ENCODE data around the gene ITGAX.

Gene ITGAX

GRCh38 chr16:31350275-31351005, 4.5 kb upstream of the ITGAX start:
- no peak for DNase-seq

GRCh38 chr16:31351246-31351941, 3.6 kb upstream of the ITGAX start:
- DNase-seq = no peak

GRCh38 chr16:31351942-31352325, 3.0 kb upstream of the ITGAX start:
- DNase-seq = no peak

GRCh38 chr16:31352376-31353115, 2.4 kb upstream of the ITGAX start:
- DNase-seq = no peak

GRCh38 chr16:31355431-31356100, 590 bp downstream of the ITGAX start:
- DNase-seq = no peak

DNA sequence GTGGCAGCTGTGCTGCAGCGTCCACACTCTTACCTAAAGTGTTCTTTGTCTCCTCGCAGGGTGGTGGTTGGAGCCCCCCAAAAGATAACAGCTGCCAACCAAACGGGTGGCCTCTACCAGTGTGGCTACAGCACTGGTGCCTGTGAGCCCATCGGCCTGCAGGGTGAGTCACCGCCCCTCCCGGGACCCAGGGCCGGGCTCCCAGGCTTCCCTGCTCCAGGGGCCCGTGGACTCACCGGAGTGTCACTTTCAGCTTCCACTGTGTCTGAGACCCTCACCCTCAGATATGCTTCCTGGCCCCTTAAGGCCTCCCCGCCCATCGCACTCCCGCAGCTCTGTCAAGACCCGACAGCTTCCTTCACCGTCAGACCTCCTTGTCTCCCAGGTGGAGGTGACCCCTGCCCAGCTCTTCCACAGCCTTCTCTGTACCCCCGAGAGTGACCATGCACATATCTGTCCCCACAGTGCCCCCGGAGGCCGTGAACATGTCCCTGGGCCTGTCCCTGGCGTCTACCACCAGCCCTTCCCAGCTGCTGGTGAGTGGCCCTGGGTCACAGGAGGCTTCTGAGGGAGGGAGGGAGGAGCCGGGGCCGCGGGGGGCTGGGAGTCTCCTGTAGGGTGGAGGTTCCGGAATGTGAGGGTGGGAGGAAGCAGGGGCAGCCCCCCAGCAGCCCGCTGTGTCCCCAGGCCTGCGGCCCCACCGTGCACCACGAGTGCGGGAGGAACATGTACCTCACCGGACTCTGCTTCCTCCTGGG, 1.8 kb downstream of the ITGAX start:
- DNase-seq = no peak

DNA sequence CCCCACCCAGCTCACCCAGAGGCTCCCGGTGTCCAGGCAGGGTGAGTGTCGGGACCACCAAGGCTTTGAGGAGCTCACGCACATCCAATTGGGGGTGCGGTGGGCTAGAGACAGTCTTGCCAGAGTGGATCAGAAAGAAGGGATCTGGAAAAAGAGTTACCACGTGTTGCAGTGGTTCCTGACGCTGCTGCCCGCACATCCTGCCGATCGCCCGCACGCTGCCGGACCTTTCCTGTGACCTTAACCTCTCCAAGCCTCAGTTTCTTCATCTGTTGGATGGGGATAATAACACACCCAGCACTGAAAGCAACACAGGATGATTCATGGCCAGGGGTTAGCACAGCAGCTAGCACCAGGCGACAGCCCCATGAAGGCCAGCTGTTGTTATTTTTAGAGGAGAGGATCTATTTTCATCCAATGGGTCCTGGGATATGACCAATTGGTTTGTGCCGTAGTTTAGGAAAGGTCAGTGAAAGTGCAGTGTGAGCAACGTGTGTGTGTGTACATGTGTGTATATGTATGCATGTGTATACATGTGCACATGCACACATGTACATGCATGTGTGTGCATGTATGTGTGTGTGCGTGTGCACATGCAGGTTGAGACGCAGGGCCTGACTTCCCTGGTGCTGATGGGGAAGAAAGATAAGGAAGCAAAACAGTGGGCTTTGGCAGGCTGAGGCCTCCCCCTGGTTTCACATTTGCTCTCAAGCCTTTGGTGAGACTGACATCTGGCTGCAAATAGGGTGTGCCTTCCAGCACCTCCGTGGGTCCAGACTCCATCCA, 2.5 kb downstream of the ITGAX start:
- DNase-seq = no peak

- no peak for DNase-seq
These were observed 5.3 kb downstream of the ITGAX start for GRCh38 chr16:31360251-31360650.

GRCh38 chr16:31361201-31362110, 6.5 kb downstream of the ITGAX start:
- DNase-seq = no peak

DNA sequence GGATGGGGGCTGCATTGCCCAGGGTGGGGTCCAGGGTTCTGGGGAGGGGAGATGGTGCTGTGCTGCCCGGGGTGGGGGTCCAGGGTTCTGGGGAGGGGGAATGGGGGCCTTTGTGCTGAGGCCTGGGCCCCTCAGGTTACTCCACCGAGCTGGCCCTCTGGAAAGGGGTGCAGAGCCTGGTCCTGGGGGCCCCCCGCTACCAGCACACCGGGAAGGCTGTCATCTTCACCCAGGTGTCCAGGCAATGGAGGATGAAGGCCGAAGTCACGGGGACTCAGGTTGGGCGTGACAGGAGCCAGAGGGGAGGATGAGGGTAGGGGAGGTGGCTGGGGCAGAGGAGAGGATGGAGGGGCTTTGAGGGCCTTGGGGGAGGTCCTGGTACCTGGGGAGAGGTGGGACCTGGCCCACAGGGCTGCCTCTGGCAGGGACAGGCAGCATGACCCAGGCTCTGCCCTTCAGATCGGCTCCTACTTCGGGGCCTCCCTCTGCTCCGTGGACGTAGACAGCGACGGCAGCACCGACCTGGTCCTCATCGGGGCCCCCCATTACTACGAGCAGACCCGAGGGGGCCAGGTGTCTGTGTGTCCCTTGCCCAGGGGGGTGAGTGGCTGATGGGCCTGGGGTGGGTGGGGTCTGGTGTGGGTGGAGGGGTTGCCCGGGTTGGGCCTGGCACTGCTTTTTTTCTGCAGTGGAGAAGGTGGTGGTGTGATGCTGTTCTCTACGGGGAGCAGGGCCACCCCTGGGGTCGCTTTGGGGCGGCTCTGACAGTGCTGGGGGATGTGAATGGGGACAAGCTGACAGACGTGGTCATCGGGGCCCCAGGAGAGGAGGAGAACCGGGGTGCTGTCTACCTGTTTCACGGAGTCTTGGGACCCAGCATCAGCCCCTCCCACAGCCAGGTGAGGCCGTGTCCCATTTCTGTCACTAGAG, 7.8 kb downstream of the ITGAX start:
- no peak for DNase-seq

DNA sequence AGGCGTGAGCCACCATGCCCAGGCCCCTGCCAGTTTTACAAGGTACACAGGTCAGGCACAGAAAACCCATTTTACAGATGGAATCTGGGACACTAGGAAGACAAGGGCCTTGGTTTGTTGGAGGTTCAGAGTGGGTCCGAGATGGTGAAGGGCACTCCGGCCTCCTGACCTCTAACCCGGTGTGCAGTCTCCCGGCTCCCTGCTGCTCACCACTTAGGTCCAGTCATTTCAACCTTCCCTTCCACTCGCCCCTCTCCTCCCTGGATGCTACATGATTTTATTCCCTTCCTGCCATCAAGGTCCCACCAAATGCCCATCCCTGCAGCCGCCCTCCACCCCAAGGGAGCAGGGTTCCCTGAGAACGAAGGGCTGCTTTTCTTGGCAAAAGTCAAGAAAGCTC, 8.7 kb downstream of the ITGAX start:
- DNase-seq = no peak

DNA sequence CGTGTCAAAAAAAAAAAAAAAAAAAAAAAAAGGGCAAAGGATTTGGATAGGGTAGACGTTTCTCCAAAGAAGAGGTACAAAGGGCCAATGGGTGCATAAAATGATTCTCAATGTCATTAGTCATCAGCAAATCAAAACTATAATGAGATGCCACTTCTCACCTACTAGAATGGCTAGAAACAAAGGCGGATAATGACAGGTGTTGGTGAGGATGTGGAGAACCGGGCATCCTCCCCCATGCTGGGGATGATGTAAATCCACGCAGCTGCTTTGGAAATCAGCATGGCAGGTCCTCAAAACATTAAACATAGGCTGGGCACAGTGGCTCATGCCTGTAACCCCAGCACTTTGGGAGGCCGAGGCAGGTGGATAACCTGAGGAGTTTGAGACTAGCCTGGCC, 9.4 kb downstream of the ITGAX start:
- no peak for DNase-seq

GRCh38 chr16:31365131-31365865, 10.3 kb downstream of the ITGAX start:
- DNase-seq = no peak

- DNase-seq = no peak
These were observed 12.9 kb downstream of the ITGAX start for GRCh38 chr16:31367853-31368252.

- DNase-seq = no peak
These were observed 16.0 kb downstream of the ITGAX start for GRCh38 chr16:31371008-31371407.

DNA sequence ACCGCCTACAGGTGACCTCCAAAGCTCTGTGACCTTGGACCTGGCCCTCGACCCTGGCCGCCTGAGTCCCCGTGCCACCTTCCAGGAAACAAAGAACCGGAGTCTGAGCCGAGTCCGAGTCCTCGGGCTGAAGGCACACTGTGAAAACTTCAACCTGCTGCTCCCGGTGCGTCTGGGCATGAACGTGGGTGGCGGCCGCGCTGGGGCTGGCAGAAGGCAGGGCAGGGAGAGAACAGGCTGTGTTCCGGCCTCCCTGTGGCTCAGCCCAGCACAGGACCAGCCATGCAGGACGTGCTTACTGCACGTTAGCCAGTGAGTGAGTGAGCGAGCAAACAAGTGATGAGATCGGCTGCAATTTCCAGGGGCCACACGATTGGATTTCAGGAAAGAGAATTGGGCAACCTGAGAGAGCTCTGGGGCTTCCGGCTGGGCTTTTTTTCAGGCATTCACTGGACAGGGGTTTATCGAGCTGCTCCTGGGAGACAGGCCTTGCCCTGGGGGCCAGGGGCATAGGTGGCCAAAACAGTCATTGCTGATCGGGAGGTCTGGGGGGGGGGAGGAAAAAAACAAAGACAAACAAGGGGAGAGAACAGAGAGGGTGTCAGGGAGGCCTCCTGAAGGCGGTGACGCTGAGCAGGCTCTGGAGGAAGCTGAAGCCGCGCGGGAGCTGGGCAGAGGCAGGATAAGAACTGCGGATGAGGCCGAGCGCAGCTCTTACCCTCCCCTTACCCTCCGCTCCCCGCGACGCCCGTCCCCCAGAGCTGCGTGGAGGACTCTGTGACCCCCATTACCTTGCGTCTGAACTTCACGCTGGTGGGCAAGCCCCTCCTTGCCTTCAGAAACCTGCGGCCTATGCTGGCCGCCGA, 16.9 kb downstream of the ITGAX start:
- peak; percentile 13 for DNase-seq

GRCh38 chr16:31373235-31373634, 18.3 kb downstream of the ITGAX start:
- DNase-seq = no peak

DNA sequence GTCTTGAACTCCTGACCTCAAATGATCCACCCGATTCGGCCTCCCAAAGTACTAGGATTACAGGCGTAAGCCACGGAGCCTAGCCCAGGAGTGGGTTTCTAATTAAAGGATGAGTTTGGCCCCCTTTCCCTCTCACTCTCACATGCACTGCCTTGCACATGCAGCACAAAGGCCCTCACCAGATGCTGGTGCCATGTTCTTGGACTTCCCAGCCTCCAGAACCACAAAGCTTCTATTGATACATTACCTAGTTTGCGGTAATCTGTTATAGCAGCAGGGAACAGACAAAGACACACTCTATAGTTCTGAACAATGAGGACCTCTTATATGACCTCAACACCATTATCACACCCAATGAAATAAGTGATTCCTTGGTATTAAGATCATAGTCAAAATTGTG, 20.3 kb downstream of the ITGAX start:
- no peak for DNase-seq

All from DMS53 (cell line).